Limb (tissue), 2 donors: ENCODE measurements around the gene ELAVL1.
A peak's percentile ranks its signal among the peaks of the same experiment; 100 is the strongest.
"Not testable (repeated sequence)": the region's sequence is repeated elsewhere in the genome, so short reads cannot be mapped to it uniquely, and the experiment has no call there.

Experiments
- DNase-seq, 2 donors: peaks; one replicate each; pipeline ENCODE4 v3.0.0-alpha.2; 2016; ENCODE audit errors: extremely low spot score in 2 of 2

The ELAVL1 gene

GRCh38 chr19:8005534-8006256, at the start of gene ELAVL1:
TSS of gene ELAVL1 (minus strand) at chr19:8005641. CDS start at chr19:7991815, 13,826 bp downstream.
- peak; percentile 86 to 93 for DNase-seq

- DNase-seq, result no peak
Measured at GRCh38 chr19:8054169-8054568, 48.7 kb upstream of the ELAVL1 start.

- DNase-seq, result no peak
Measured at GRCh38 chr19:8052464-8052859, 47.0 kb upstream of the ELAVL1 start, which contains the start of gene CCL25. TSS of gene CCL25 (plus strand) at chr19:8052760. CDS start at chr19:8053050, 290 bp downstream.

GRCh38 chr19:8050274-8051096, 45.0 kb upstream of the ELAVL1 start:
- DNase-seq, result peak; percentile 81 to 87

GRCh38 chr19:8046569-8047165, 41.2 kb upstream of the ELAVL1 start:
- DNase-seq, result no peak

GRCh38 chr19:8045872-8046568, 40.6 kb upstream of the ELAVL1 start:
- DNase-seq, result no peak

GRCh38 chr19:8044018-8044417, 38.6 kb upstream of the ELAVL1 start:
- DNase-seq, result no peak

- DNase-seq, result no peak
Measured at GRCh38 chr19:8042900-8043299, 37.5 kb upstream of the ELAVL1 start.

- DNase-seq, result no peak
Measured at GRCh38 chr19:8041531-8041931, 36.1 kb upstream of the ELAVL1 start.

- no peak for DNase-seq
Measured at GRCh38 chr19:8039231-8039630, 33.8 kb upstream of the ELAVL1 start.

GRCh38 chr19:8038815-8039214, 33.4 kb upstream of the ELAVL1 start:
- DNase-seq, result no peak

GRCh38 chr19:8036434-8037099, 31.1 kb upstream of the ELAVL1 start:
- peak; percentile 53 to 79 for DNase-seq

- peak in 1 of 2 donors; percentile 30 for DNase-seq
Measured at GRCh38 chr19:8034178-8034525, 28.7 kb upstream of the ELAVL1 start.

GRCh38 chr19:8033287-8034177, 28.1 kb upstream of the ELAVL1 start:
- DNase-seq, result not testable (repeated sequence)

- no peak for DNase-seq
Measured at GRCh38 chr19:8030960-8031359, 25.5 kb upstream of the ELAVL1 start.

GRCh38 chr19:8028951-8029491, 23.6 kb upstream of the ELAVL1 start:
- DNase-seq, result peak; percentile 15 to 41

GRCh38 chr19:8025316-8025715, 19.9 kb upstream of the ELAVL1 start:
- no peak for DNase-seq

GRCh38 chr19:8024256-8024655, 18.8 kb upstream of the ELAVL1 start:
- not testable (repeated sequence) for DNase-seq

- no peak for DNase-seq
Measured at GRCh38 chr19:8023371-8023770, 17.9 kb upstream of the ELAVL1 start.

- DNase-seq, result no peak
Measured at GRCh38 chr19:8022275-8022674, 16.8 kb upstream of the ELAVL1 start.
